SK-N-SH (cell line): ENCODE results near the gene NT5DC3. TPM values are rescaled to one million over a fixed set of nuclear protein-coding genes. Genes with fewer than 3 reads are reported as not detected.

Source experiments
- CTCF ChIA-PET: fragments of 300-600, 350-600 bp; formaldehyde crosslinking; extraction: SDS; loops from one replicate; lab custom pipeline; 2021; lab: Yijun Ruan, JAX
- POLR2A ChIA-PET: fragments of 350-600 bp; sonication (Branson Sonifier 250); formaldehyde crosslinking; extraction: SDS; loops from one replicate; lab custom pipeline; 2020; ENCODE audit warnings: antibody characterized with exemption, inconsistent platforms; lab: Yijun Ruan, JAX
- DNase-seq: peaks from one replicate; pipeline ENCODE4 v3.0.0; 2012
- H2AFZ ChIP-seq: fragments of 200-600 bp; sonication (generic); 2 replicates; pipeline ENCODE4 v1.8.1; 2016; ENCODE audit warnings: antibody characterized with exemption, mild to moderate bottlenecking, low read depth
- H3F3A ChIP-seq: fragments of 200-600 bp; sonication (generic); replicated peaks from 2 replicates; pipeline ENCODE3; 2016; ENCODE audit warnings: antibody characterized with exemption, mild to moderate bottlenecking; ENCODE audit not compliant: insufficient read depth
- H3K27ac ChIP-seq, 2 experiments: fragments of 200-500 bp in 1 of 2; fragments of 200-600 bp in 1 of 2; sonication (Bioruptor generic) in 1 of 2; sonication (generic), shearing (Covaris generic) in 1 of 2; 2 replicates each; pipeline versions ENCODE4 v1.5.1 to v1.6.1; 2014 to 2016; ENCODE audit warnings: low read depth in 2 of 2, inconsistent platforms in 1 of 2, low read length in 1 of 2, mild to moderate bottlenecking in 1 of 2, mixed read lengths in 1 of 2
- H3K27me3 ChIP-seq: fragments of 200-600 bp; sonication (generic), shearing (Covaris generic); 2 replicates; pipeline ENCODE4 v1.6.1; 2016; ENCODE audit warnings: mixed run types; ENCODE audit not compliant: insufficient read depth
- H3K36me3 ChIP-seq, 2 experiments: fragments of 200-500 bp in 1 of 2; fragments of 200-600 bp in 1 of 2; sonication (Bioruptor generic) in 1 of 2; sonication (generic) in 1 of 2; replicated peaks in 1 of 2; 2 replicates each; pipeline versions ENCODE3 to v1.5.1; 2014 to 2016; ENCODE audit warnings: low read length in 1 of 2, mild to moderate bottlenecking in 1 of 2; ENCODE audit not compliant: insufficient read depth in 2 of 2, control insufficient read depth in 1 of 2
- H3K4me1 ChIP-seq, 2 experiments: fragments of 200-500 bp in 1 of 2; fragments of 200-600 bp in 1 of 2; sonication (Bioruptor generic) in 1 of 2; sonication (generic), shearing (Covaris generic) in 1 of 2; 2 replicates each; pipeline versions ENCODE4 v1.5.1 to v1.6.1; 2014 to 2016; ENCODE audit warnings: low read depth in 1 of 2, low read length in 1 of 2, mixed run types in 1 of 2; ENCODE audit not compliant: insufficient read depth in 2 of 2, control insufficient read depth in 1 of 2
- H3K4me2 ChIP-seq: fragments of 200-600 bp; sonication (generic), shearing (Covaris generic); 2 replicates; pipeline ENCODE4 v1.6.1; 2017; ENCODE audit warnings: mixed run types
- H3K4me3 ChIP-seq, 2 experiments: fragments of 200-500 bp in 1 of 2; fragments of 200-600 bp in 1 of 2; sonication (Bioruptor generic) in 1 of 2; sonication (generic), shearing (Covaris generic) in 1 of 2; 2 replicates each; pipeline versions ENCODE4 v1.5.1 to v1.8.1; 2014 to 2016; ENCODE audit warnings: low read depth in 2 of 2, inconsistent platforms in 1 of 2, low read length in 1 of 2, mild to moderate bottlenecking in 1 of 2, mixed read lengths in 1 of 2, moderate library complexity in 1 of 2
- H3K79me2 ChIP-seq: fragments of 200-600 bp; sonication (generic); 2 replicates; pipeline ENCODE4 v1.8.1; 2017; ENCODE audit warnings: mild to moderate bottlenecking; ENCODE audit not compliant: insufficient read depth
- H3K9ac ChIP-seq: fragments of 200-600 bp; sonication (generic); 2 replicates; pipeline ENCODE4 v1.6.1; 2017; ENCODE audit warnings: mixed run types
- H3K9me2 ChIP-seq: fragments of 200-600 bp; sonication (generic); 2 replicates; pipeline ENCODE4 v1.6.1; 2017; ENCODE audit warnings: mixed run types
- H3K9me3 ChIP-seq: fragments of 200-600 bp; sonication (generic); 2 replicates; pipeline ENCODE4 v1.6.1; 2017; ENCODE audit warnings: mixed run types, mild to moderate bottlenecking, moderate library complexity
- H4K20me1 ChIP-seq: fragments of 200-600 bp; sonication (generic); 2 replicates; pipeline ENCODE4 v1.6.1; 2017; ENCODE audit warnings: mild to moderate bottlenecking, mixed run types; ENCODE audit not compliant: insufficient read depth
- CHD2 ChIP-seq: fragments of 150-350 bp; IDR thresholded peaks from 2 replicates; pipeline ENCODE4 v1.6.1; 2018; ENCODE audit warnings: low read length; ENCODE audit not compliant: partially characterized antibody
- FOSL2 ChIP-seq: IDR thresholded peaks from 2 replicates; pipeline ENCODE4 v1.4.0; 2012; ENCODE audit warnings: low read depth, mild to moderate bottlenecking, moderate library complexity, borderline replicate concordance
- GABPA ChIP-seq: IDR thresholded peaks from 2 replicates; pipeline ENCODE4 v1.4.0; 2012; ENCODE audit warnings: low read depth, mild to moderate bottlenecking
- IRF3 ChIP-seq: fragments of 150-350 bp; IDR thresholded peaks from 2 replicates; pipeline ENCODE4 v1.6.1; 2016; ENCODE audit warnings: mild to moderate bottlenecking, low read depth, low read length
- JUND ChIP-seq: IDR thresholded peaks from 2 replicates; pipeline ENCODE4 v1.4.0; 2012
- MAX ChIP-seq: IDR thresholded peaks from 2 replicates; pipeline ENCODE4 v1.4.0; 2012; ENCODE audit warnings: low read depth
- NFIC ChIP-seq: IDR thresholded peaks from 2 replicates; pipeline ENCODE4 v1.4.0; 2012; ENCODE audit warnings: borderline replicate concordance
- REST ChIP-seq: IDR thresholded peaks from 2 replicates; pipeline ENCODE4 v1.6.1; 2012; ENCODE audit warnings: mild to moderate bottlenecking, low read depth, low read length, moderate library complexity
- SIN3A ChIP-seq: IDR thresholded peaks from 2 replicates; pipeline ENCODE4 v1.6.1; 2012; ENCODE audit warnings: low read depth, mild to moderate bottlenecking, low read length, moderate library complexity, borderline replicate concordance
- SMC3 ChIP-seq: IDR thresholded peaks from 2 replicates; pipeline ENCODE4 v1.6.1; 2012; ENCODE audit warnings: low read depth, low read length, improper control_type of control experiment
- USF1 ChIP-seq: IDR thresholded peaks from 2 replicates; pipeline ENCODE4 v1.4.0; 2012; ENCODE audit warnings: low read depth, borderline replicate concordance
- USF2 ChIP-seq: fragments of 150-350 bp; IDR thresholded peaks from 2 replicates; pipeline ENCODE4 v1.6.1; 2017; ENCODE audit warnings: antibody characterized with exemption, low read length, low read depth, borderline replicate concordance
- YY1 ChIP-seq: IDR thresholded peaks from 2 replicates; pipeline ENCODE4 v1.4.0; 2012; ENCODE audit warnings: low read depth, mild to moderate bottlenecking
- WGBS: methylation state at CpG from one replicate; pipeline ENCODE4 v1.1.6; 2017; ENCODE audit warnings: low lambda C conversion rate; 5-methylcytosine and 5-hydroxymethylcytosine counted together
- polyA plus RNA-seq, 3 experiments: library from polyadenylated mRNA; depleted of rRNA; stranded (reverse); fragments of >200 nt; gene quantifications; 2 replicates each; pipeline ENCODE4 v1.2.3, GENCODE V29; 2012

NT5DC3 gene
- polyA plus RNA-seq, 1 of the 3 experiments (the other 2 are of a cell fraction), result 11.0 TPM

- 97% methylated on average over 3 of the region's 3 CpGs for WGBS
- no peaks in the 10 kb centered on the region for H3K36me3 ChIP-seq
These were observed 97.2 kb downstream of the NT5DC3 start for GRCh38 chr12:103743788-103744187.

More at GRCh38 chr12:103743788-103744187, 97.2 kb downstream of the NT5DC3 start:
- H3K9ac ChIP-seq, result no peak overlapping the region
- no peaks in the 10 kb centered on the region for H3K27me3 ChIP-seq
- no peak overlapping the region for H3K4me3 ChIP-seq
- DNase-seq, result no peak
- no peak overlapping the region for H3K4me2 ChIP-seq
- ChIA-PET CTCF (no interaction called here), POLR2A (no interaction called here)
- H2AFZ ChIP-seq, result no peak overlapping the region
- no peaks in the 10 kb centered on the region for H4K20me1 ChIP-seq
- TF ChIP-seq NFIC (no peak), SIN3A (no peak), MAX (no peak), YY1 (no peak), USF2 (no peak), SMC3 (no peak), JUND (no peak), IRF3 (no peak), REST (no peak), GABPA (no peak), USF1 (no peak), CHD2 (no peak), FOSL2 (no peak)
- no peaks in the 10 kb centered on the region for H3K9me3 ChIP-seq
- no peaks in the 10 kb centered on the region for H3K79me2 ChIP-seq
- H3K27ac ChIP-seq, result no peak overlapping the region
- no peaks in the 10 kb centered on the region for H3F3A ChIP-seq
- peaks cover 0 to 6% of the 10 kb centered on the region in 2 experiments; a peak in 1 of 4 replicates for H3K4me1 ChIP-seq
- H3K9me2 ChIP-seq, result no peaks in the 10 kb centered on the region
